Measurements from ENCODE around the gene BTBD2.

GRCh38 chr19:1980091-1980808, 35.3 kb downstream of the BTBD2 start:
- TF ChIP-seq POLR2A (IDR thresholded peaks at IDR 0.05; ENCODE audit: low read depth, low read length) (no peak), POLR2AphosphoS5 (IDR thresholded peaks at IDR 0.05; ENCODE audit: low read depth, low read length) (no peak), TAF1 (IDR thresholded peaks at IDR 0.05; ENCODE audit: borderline replicate concordance, low read depth, low read length) (no peak)
